OCI-LY7 (cell line): ENCODE measurements around the gene DUSP2. TPM values are rescaled to one million over a fixed set of nuclear protein-coding genes. Genes with fewer than 3 reads are reported as not detected.
A peak's percentile ranks its signal among the peaks of the same experiment; 100 is the strongest.

ENCODE experiments used
- BruUV-seq: library from RNA; stranded (reverse); fragments of 400-500 nt; replicated peaks from 2 replicates; lab custom pipeline; 2021; lab: Mats Ljungman, UMichigan
- CTCF ChIA-PET: fragments of 300-600 bp; sonication (Branson Sonifier 250); formaldehyde crosslinking; loops from one replicate; lab custom pipeline; 2022; ENCODE audit warnings: antibody characterized with exemption; ENCODE audit not compliant: unreplicated experiment; lab: Charles Lee
- POLR2A ChIA-PET: fragments of 300-600 bp; sonication (Branson Sonifier 250); formaldehyde crosslinking; loops from one replicate; lab custom pipeline; 2022; ENCODE audit warnings: antibody characterized with exemption; lab: Charles Lee
- DNase-seq: peaks from one replicate; pipeline ENCODE4 v3.0.0-alpha.2; 2015; ENCODE audit warnings: low spot score
- H2AFZ ChIP-seq: fragments of 200-600 bp; sonication (generic), shearing (Covaris generic); 2 replicates; pipeline ENCODE4 v1.6.1; 2014; ENCODE audit warnings: mild to moderate bottlenecking, antibody characterized with exemption, low read length, moderate library complexity
- H3K27ac ChIP-seq: fragments of 200-600 bp; sonication (generic); 2 replicates; pipeline ENCODE4 v1.5.1; 2014; ENCODE audit warnings: mixed run types, low read depth, mild to moderate bottlenecking, moderate library complexity, low read length, inconsistent platforms; ENCODE audit not compliant: poor library complexity, severe bottlenecking
- H3K36me3 ChIP-seq: fragments of 200-600 bp; sonication (generic); 2 replicates; pipeline ENCODE4 v1.6.1; 2014; ENCODE audit warnings: mild to moderate bottlenecking, antibody characterized with exemption, low read length, moderate library complexity, mixed read lengths; ENCODE audit not compliant: insufficient read depth
- H3K4me1 ChIP-seq: fragments of 200-600 bp; sonication (generic); 2 replicates; pipeline ENCODE4 v1.5.1; 2014; ENCODE audit warnings: mild to moderate bottlenecking, low read length; ENCODE audit not compliant: insufficient read depth, poor library complexity, severe bottlenecking
- H3K4me2 ChIP-seq: fragments of 200-600 bp; sonication (generic); 2 replicates; pipeline ENCODE4 v1.6.1; 2014; ENCODE audit warnings: mild to moderate bottlenecking, low read length
- H3K4me3 ChIP-seq: fragments of 200-600 bp; sonication (generic); 2 replicates; pipeline ENCODE4 v1.5.1; 2014; ENCODE audit warnings: mild to moderate bottlenecking, low read depth, low read length; ENCODE audit not compliant: poor library complexity, severe bottlenecking
- H3K79me2 ChIP-seq: fragments of 200-600 bp; sonication (generic); 2 replicates; pipeline ENCODE4 v1.6.1; 2016; ENCODE audit warnings: low read depth, mild to moderate bottlenecking, low read length, moderate library complexity, mixed read lengths; ENCODE audit not compliant: insufficient read depth
- H3K9me2 ChIP-seq: fragments of 200-600 bp; sonication (generic); 2 replicates; pipeline ENCODE4 v1.6.1; 2016; ENCODE audit warnings: mild to moderate bottlenecking, low read length, mixed read lengths; ENCODE audit not compliant: insufficient read depth
- H3K9me3 ChIP-seq: fragments of 200-600 bp; sonication (generic); 2 replicates; pipeline ENCODE4 v1.6.1; 2014; ENCODE audit warnings: mild to moderate bottlenecking, mixed run types, low read length, mixed read lengths
- H4K20me1 ChIP-seq: fragments of 200-600 bp; sonication (generic); 2 replicates; pipeline ENCODE4 v1.6.1; 2014; ENCODE audit warnings: mild to moderate bottlenecking, antibody characterized with exemption, low read length, moderate library complexity, mixed read lengths; ENCODE audit not compliant: insufficient read depth
- EZH2phosphoT487 ChIP-seq: fragments of 200-600 bp; sonication (generic); IDR thresholded peaks from 2 replicates; pipeline ENCODE4 v1.6.1; 2018; ENCODE audit warnings: low read depth, borderline replicate concordance, mild to moderate bottlenecking, mixed run types, antibody characterized with exemption, low read length, moderate library complexity, mixed read lengths
- intact Hi-C: fragments of 100-400 bp; cut with micrococcal nuclease; formaldehyde crosslinking; loops from one replicate; pipeline ENCODE4 v1.10.0; 2022; ENCODE audit not compliant: unreplicated experiment
- total RNA-seq, 2 experiments: library from RNA; depleted of rRNA in 1 of 2; stranded (reverse); fragments of >200 nt in 1 of 2; shearing (Covaris generic) in 1 of 2; gene quantifications; 2 replicates each; pipeline ENCODE4 v1.2.3, GENCODE V29; 2014 to 2022
- TF ChIP-seq, protein P1 (sequence below): fragments of 200-600 bp; sonication (generic); conservative IDR thresholded peaks from 2 replicates; pipeline ENCODE4 v1.5.1; 2014; ENCODE audit warnings: mild to moderate bottlenecking, antibody characterized with exemption, low read length, moderate library complexity, mixed read lengths

DUSP2 gene
- total RNA-seq, 2 experiments from 2014 or later: 37.3 to 110 TPM

- ChIA-PET CTCF (no interaction called here), POLR2A (no interaction called here)
- TF ChIP-seq EZH2phosphoT487: no peak
- TF ChIP-seq, protein P1, sequence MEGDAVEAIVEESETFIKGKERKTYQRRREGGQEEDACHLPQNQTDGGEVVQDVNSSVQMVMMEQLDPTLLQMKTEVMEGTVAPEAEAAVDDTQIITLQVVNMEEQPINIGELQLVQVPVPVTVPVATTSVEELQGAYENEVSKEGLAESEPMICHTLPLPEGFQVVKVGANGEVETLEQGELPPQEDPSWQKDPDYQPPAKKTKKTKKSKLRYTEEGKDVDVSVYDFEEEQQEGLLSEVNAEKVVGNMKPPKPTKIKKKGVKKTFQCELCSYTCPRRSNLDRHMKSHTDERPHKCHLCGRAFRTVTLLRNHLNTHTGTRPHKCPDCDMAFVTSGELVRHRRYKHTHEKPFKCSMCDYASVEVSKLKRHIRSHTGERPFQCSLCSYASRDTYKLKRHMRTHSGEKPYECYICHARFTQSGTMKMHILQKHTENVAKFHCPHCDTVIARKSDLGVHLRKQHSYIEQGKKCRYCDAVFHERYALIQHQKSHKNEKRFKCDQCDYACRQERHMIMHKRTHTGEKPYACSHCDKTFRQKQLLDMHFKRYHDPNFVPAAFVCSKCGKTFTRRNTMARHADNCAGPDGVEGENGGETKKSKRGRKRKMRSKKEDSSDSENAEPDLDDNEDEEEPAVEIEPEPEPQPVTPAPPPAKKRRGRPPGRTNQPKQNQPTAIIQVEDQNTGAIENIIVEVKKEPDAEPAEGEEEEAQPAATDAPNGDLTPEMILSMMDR: no peak
- Histone ChIP-seq H3K4me1 (no peaks in the 10 kb centered on the region), H3K4me2 (no peak overlapping the region), H2AFZ (no peak overlapping the region), H3K36me3 (no peaks in the 10 kb centered on the region), H3K9me2 (no peaks in the 10 kb centered on the region), H3K79me2 (no peaks in the 10 kb centered on the region), H3K4me3 (no peak overlapping the region), H4K20me1 (no peaks in the 10 kb centered on the region), H3K27ac (no peak overlapping the region), H3K9me3 (no peaks in the 10 kb centered on the region)
- no peak for DNase-seq
- no TSS peak for BruUV-seq
- intact Hi-C loops: no loop called here
Measured at GRCh38 chr2:96098900-96099590, 46.2 kb downstream of the DUSP2 start.

DNA sequence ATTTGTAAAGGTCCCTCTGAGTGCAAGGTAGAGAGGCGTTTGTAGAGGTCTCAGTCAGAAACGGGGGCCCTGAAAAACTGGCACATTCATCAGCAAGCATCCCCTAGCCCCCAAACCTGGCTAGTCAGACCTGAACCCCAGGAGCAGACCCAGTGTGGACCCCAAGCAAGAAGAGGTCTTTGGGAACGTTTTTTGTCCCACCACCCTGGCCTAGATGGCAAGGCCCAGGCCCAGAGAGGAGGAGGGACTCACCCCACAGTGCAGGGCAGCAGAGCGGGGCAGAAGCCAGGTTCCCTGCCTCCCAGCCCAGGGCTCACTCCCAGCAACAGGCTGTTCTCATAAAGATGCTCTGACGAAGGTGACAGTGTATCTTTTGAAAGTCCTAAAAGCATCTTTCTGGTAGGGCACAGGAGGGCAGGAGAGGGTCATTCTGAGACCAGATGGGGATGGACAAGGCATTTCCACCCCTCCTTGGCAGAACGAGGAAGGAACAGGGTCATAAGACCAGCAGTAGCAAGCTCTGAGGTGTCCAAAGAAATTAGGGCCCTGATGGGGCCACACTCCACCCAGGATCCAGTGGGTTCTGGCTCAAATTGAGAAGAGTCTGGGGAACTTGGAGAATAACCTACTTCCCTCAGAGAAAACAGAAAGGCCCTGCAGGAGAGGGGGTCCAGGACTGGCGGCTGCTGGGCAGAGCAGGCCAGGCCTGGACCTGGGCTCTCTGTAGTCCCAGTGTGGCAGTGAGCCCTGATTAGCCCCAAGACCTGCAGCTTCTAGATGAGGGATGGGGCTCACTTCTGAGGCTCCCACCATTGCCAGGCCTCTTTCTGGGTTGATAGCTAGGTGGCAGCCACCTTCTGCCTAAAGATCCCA is 47.1 kb downstream of the DUSP2 start:
- Histone ChIP-seq H3K79me2 (no peaks in the 10 kb centered on the region), H3K4me2 (no peak overlapping the region), H3K27ac (no peak overlapping the region), H3K4me1 (no peaks in the 10 kb centered on the region), H3K9me2 (no peaks in the 10 kb centered on the region), H2AFZ (no peak overlapping the region), H3K4me3 (no peak overlapping the region), H4K20me1 (no peaks in the 10 kb centered on the region), H3K9me3 (no peaks in the 10 kb centered on the region), H3K36me3 (no peaks in the 10 kb centered on the region)
- BruUV-seq: no TSS peak
- TF ChIP-seq, protein P1: 0 out of 2 replicates have a peak, but pooled peaks have one; percentile 28
- TF ChIP-seq EZH2phosphoT487: no peak
- ChIA-PET CTCF (no interaction called here), POLR2A (no interaction called here)
- peak; percentile 16 for DNase-seq
- intact Hi-C loops: no loop called here
